HCT116 (cell line): ENCODE data around the gene ZNF225. TPM values are rescaled to one million over a fixed set of nuclear protein-coding genes. Genes with fewer than 3 reads are reported as not detected.

Experiments
- ATAC-seq: fragments of 200-7000 bp; cut with Tn5 transposase; 2 replicates; pipeline ENCODE4 v1.9.1; 2020; ENCODE audit warnings: mild to moderate bottlenecking, moderate library complexity
- Bru-seq: library from RNA; stranded (reverse); fragments of 400-500 nt; gene quantifications from one replicate; lab custom pipeline; 2021; lab: Mats Ljungman, UMichigan
- BruChase-seq, 2 experiments: library from RNA; stranded (reverse); fragments of 400-500 nt; gene quantifications; one replicate each; lab custom pipeline; 2021; lab: Mats Ljungman, UMichigan
- BruUV-seq: library from RNA; stranded (reverse); fragments of 400-500 nt; replicated peaks from 2 replicates; lab custom pipeline; 2021; lab: Mats Ljungman, UMichigan
- CTCF ChIA-PET: fragments of 300-600 bp; sonication (Branson Sonifier 250); formaldehyde crosslinking; loops from one replicate; lab custom pipeline; 2021; ENCODE audit warnings: antibody characterized with exemption; lab: Charles Lee
- POLR2A ChIA-PET: fragments of 300-600, 350-600 bp; sonication (Branson Sonifier 250); formaldehyde crosslinking; loops from one replicate; lab custom pipeline; 2021; ENCODE audit warnings: antibody characterized with exemption; lab: Charles Lee
- RAD21 ChIA-PET, 2 experiments: fragments of 300-600 bp; sonication (Branson Sonifier 250); formaldehyde crosslinking; loops; one replicate each; lab custom pipeline; 2023; ENCODE audit warnings: low total read pairs in 2 of 2; ENCODE audit not compliant: uncharacterized antibody in 2 of 2, unreplicated experiment in 2 of 2, low non-redundant PET in 1 of 2; lab: Charles Lee
- DNase-seq: peaks from one replicate; pipeline ENCODE4 v3.0.0-alpha.2; 2010; ENCODE audit warnings: low read depth, low spot score
- H2AFZ ChIP-seq: fragments of 200-600 bp; shearing (Covaris generic), sonication (generic); 2 replicates; pipeline ENCODE4 v1.6.1; 2017; ENCODE audit warnings: low read depth, mixed run types, mixed read lengths, antibody characterized with exemption, low read length; ENCODE audit not compliant: poor library complexity, severe bottlenecking
- H3K27ac ChIP-seq: 2 replicates; pipeline ENCODE4 v1.5.1; 2012; ENCODE audit warnings: low read depth, low read length
- H3K27me3 ChIP-seq: fragments of 200-600 bp; sonication (generic); 2 replicates; pipeline ENCODE4 v1.6.1; 2016; ENCODE audit warnings: mixed run types, low read length, mixed read lengths; ENCODE audit not compliant: insufficient read depth
- H3K36me3 ChIP-seq, 2 experiments: fragments of 200-500 bp in 1 of 2; fragments of 200-600 bp in 1 of 2; sonication (Bioruptor generic) in 1 of 2; sonication (generic) in 1 of 2; 2 replicates each; pipeline versions ENCODE4 v1.5.1 to v1.6.1; 2014 to 2016; ENCODE audit warnings: low read length in 2 of 2, inconsistent platforms in 1 of 2, mixed read lengths in 1 of 2, mixed run types in 1 of 2; ENCODE audit not compliant: insufficient read depth in 2 of 2, control insufficient read depth in 1 of 2
- H3K4me1 ChIP-seq, 2 experiments: fragments of 200-600 bp in 1 of 2; sonication (generic) in 1 of 2; 2 replicates each; pipeline versions ENCODE4 v1.5.1 to v1.6.1; 2012 to 2017; ENCODE audit warnings: low read length in 2 of 2, inconsistent platforms in 1 of 2, mild to moderate bottlenecking in 1 of 2, mixed read lengths in 1 of 2, mixed run types in 1 of 2, moderate library complexity in 1 of 2; ENCODE audit not compliant: insufficient read depth in 2 of 2, control insufficient read depth in 1 of 2
- H3K4me2 ChIP-seq: fragments of 200-600 bp; sonication (generic); 2 replicates; pipeline ENCODE4 v1.6.1; 2017; ENCODE audit warnings: mixed run types, low read length, mixed read lengths
- H3K4me3 ChIP-seq, 2 experiments: fragments of 200-600 bp in 1 of 2; sonication (generic) in 1 of 2; replicated peaks in 1 of 2; 2 replicates each; pipeline ENCODE4 v1.5.1; 2011 to 2016; ENCODE audit warnings: low read length in 2 of 2, control low read depth in 1 of 2, low read depth in 1 of 2, mild to moderate bottlenecking in 1 of 2, mixed read lengths in 1 of 2, mixed run types in 1 of 2
- H3K79me2 ChIP-seq: fragments of 200-600 bp; sonication (generic); 2 replicates; pipeline ENCODE4 v1.6.1; 2017; ENCODE audit warnings: mild to moderate bottlenecking, mixed run types, low read length, moderate library complexity, mixed read lengths; ENCODE audit not compliant: insufficient read depth
- H3K9ac ChIP-seq: fragments of 200-600 bp; sonication (generic); 2 replicates; pipeline ENCODE4 v1.6.1; 2016; ENCODE audit warnings: low read length, mixed read lengths
- H3K9me2 ChIP-seq: fragments of 200-600 bp; sonication (generic), shearing (Covaris generic); 2 replicates; pipeline ENCODE4 v1.6.1; 2017; ENCODE audit warnings: mixed run types, mild to moderate bottlenecking, moderate library complexity; ENCODE audit not compliant: insufficient read depth
- H3K9me3 ChIP-seq, 2 experiments: fragments of 200-500 bp in 1 of 2; fragments of 200-600 bp in 1 of 2; sonication (Bioruptor generic) in 1 of 2; sonication (generic) in 1 of 2; 2 replicates each; pipeline ENCODE4 v1.6.1; 2014 to 2017; ENCODE audit warnings: low read length in 2 of 2, mixed read lengths in 2 of 2, inconsistent platforms in 1 of 2, low read depth in 1 of 2, mild to moderate bottlenecking in 1 of 2, mixed run types in 1 of 2, moderate library complexity in 1 of 2; ENCODE audit not compliant: control insufficient read depth in 1 of 2, insufficient read depth in 1 of 2
- H4K20me1 ChIP-seq: fragments of 200-600 bp; sonication (generic), shearing (Covaris generic); 2 replicates; pipeline ENCODE4 v1.6.1; 2017; ENCODE audit warnings: mixed run types, mild to moderate bottlenecking, moderate library complexity; ENCODE audit not compliant: insufficient read depth
- ATF3 ChIP-seq: IDR thresholded peaks from 2 replicates; pipeline ENCODE4 v1.6.1; 2012
- CBX3 ChIP-seq: IDR thresholded peaks from 2 replicates; pipeline ENCODE4 v1.6.1; 2012; ENCODE audit warnings: low read depth
- CEBPB ChIP-seq: IDR thresholded peaks from 2 replicates; pipeline ENCODE4 v1.6.1; 2012; ENCODE audit warnings: low read depth
- CTCF ChIP-seq, 3 experiments: fragments of 200-600 bp in 1 of 3; sonication (generic) in 1 of 3; IDR thresholded peaks in 2 of 3; conservative IDR thresholded peaks in 1 of 3; 2 replicates each; pipeline ENCODE4 v1.5.1; 2012 to 2017; ENCODE audit warnings: low read depth in 2 of 3, low read length in 2 of 3, antibody characterized with exemption in 1 of 3, borderline replicate concordance in 1 of 3, control low read depth in 1 of 3, mild to moderate bottlenecking in 1 of 3, mixed read lengths in 1 of 3, mixed run types in 1 of 3, moderate library complexity in 1 of 3; ENCODE audit not compliant: insufficient read depth in 1 of 3
- ELF1 ChIP-seq: IDR thresholded peaks from 2 replicates; pipeline ENCODE4 v1.6.1; 2012; ENCODE audit warnings: low read depth, borderline replicate concordance
- EZH2 ChIP-seq: fragments of 200-600 bp; sonication (generic); IDR thresholded peaks from 2 replicates; pipeline ENCODE4 v1.6.1; 2017; ENCODE audit warnings: antibody characterized with exemption, mixed run types
- EZH2phosphoT487 ChIP-seq: fragments of 200-600 bp; IDR thresholded peaks from 2 replicates; pipeline ENCODE4 v1.6.1; 2018; ENCODE audit warnings: antibody characterized with exemption, borderline replicate concordance
- FOSL1 ChIP-seq: IDR thresholded peaks from 2 replicates; pipeline ENCODE4 v1.6.1; 2012; ENCODE audit warnings: low read depth
- JUND ChIP-seq: IDR thresholded peaks from 2 replicates; pipeline ENCODE4 v1.6.1; 2012
- MAX ChIP-seq: IDR thresholded peaks from 2 replicates; pipeline ENCODE4 v1.6.1; 2012
- POLR2A ChIP-seq: IDR thresholded peaks from 2 replicates; pipeline ENCODE4 v1.7.0; 2011; ENCODE audit warnings: borderline replicate concordance; ENCODE audit not compliant: insufficient read depth, insufficient read length; ENCODE audit errors: extremely low read depth
- POLR2AphosphoS5 ChIP-seq: IDR thresholded peaks from 2 replicates; pipeline ENCODE4 v1.6.1; 2011; ENCODE audit warnings: mild to moderate bottlenecking, low read depth, low read length, moderate library complexity
- RAD21 ChIP-seq: IDR thresholded peaks from 2 replicates; pipeline ENCODE4 v1.6.1; 2012; ENCODE audit warnings: low read depth, mild to moderate bottlenecking
- REST ChIP-seq: IDR thresholded peaks from 2 replicates; pipeline ENCODE4 v1.6.1; 2012; ENCODE audit warnings: low read depth
- SIN3A ChIP-seq: IDR thresholded peaks from 2 replicates; pipeline ENCODE4 v1.6.1; 2012; ENCODE audit warnings: low read depth
- SP1 ChIP-seq: IDR thresholded peaks from 2 replicates; pipeline ENCODE4 v1.6.1; 2012; ENCODE audit warnings: low read depth
- SRF ChIP-seq: IDR thresholded peaks from 2 replicates; pipeline ENCODE4 v1.6.1; 2012; ENCODE audit warnings: low read depth
- TCF7L2 ChIP-seq: IDR thresholded peaks from 2 replicates; pipeline ENCODE4 v1.7.0; 2011; ENCODE audit warnings: borderline replicate concordance, inconsistent platforms; ENCODE audit not compliant: insufficient read depth, insufficient read length; ENCODE audit errors: extremely low read depth
- YY1 ChIP-seq: IDR thresholded peaks from 2 replicates; pipeline ENCODE4 v1.6.1; 2011; ENCODE audit warnings: low read length, low read depth, moderate library complexity, mild to moderate bottlenecking; ENCODE audit not compliant: insufficient replicate concordance; ENCODE audit errors: extremely low read depth
- ZFX ChIP-seq: fragments of 450-650 bp; IDR thresholded peaks from 2 replicates; pipeline ENCODE4 v1.6.1; 2017
- ZNF274 ChIP-seq: fragments of 200-500 bp; sonication (Bioruptor generic); IDR thresholded peaks from 2 replicates; pipeline ENCODE4 v1.6.1; 2014; ENCODE audit warnings: mild to moderate bottlenecking, low read depth, low read length, inconsistent platforms
- intact Hi-C: fragments of 100-400 bp; cut with micrococcal nuclease; formaldehyde crosslinking; loops from 2 replicates; pipeline ENCODE4 v1.10.0; 2022
- long read RNA-seq: library from polyadenylated mRNA; unstranded; transcript quantifications from one replicate; pipeline ENCODE4 v2.0.0, GENCODE V29; 2021; ENCODE audit not compliant: unreplicated experiment
- polyA plus RNA-seq: library from polyadenylated mRNA; unstranded; fragments of >200 nt; gene quantifications from 2 replicates; pipeline ENCODE4 v1.2.1, GENCODE V29; 2012; ENCODE audit warnings: missing spikeins
- total RNA-seq: library from RNA; stranded (reverse); gene quantifications from one replicate; pipeline ENCODE4 v1.2.1, GENCODE V29; 2021; ENCODE audit not compliant: unreplicated experiment

Gene ZNF225
- total RNA-seq = 2.8 TPM
- polyA plus RNA-seq = 0.94 and 1.1 TPM in 2 replicates
- percentile 62 among the genes with signal in this experiment for Bru-seq, nascent RNA
- percentile 46 among the genes with signal in this experiment for BruChase-seq, experiment 1, labeled RNA remaining after a 6-hour chase
- percentile 64 among the genes with signal in this experiment for BruChase-seq, experiment 2, labeled RNA remaining after a 2-hour chase
- long read RNA-seq, full-length matches to known transcripts = 3 of 5 reads
- long read RNA-seq, partial matches to known transcripts = 0 of 5 reads
- long read RNA-seq, other reads (novel, unspliced or antisense) = 2 of 5 reads

- Histone ChIP-seq H3K79me2 (no peaks in the 10 kb centered on the region), H3K4me1 (peaks cover 2 to 10% of the 10 kb centered on the region in 2 experiments; a peak in 1 of 4 replicates), H3K27ac (peak within 1 kb of the TSS; percentile 34), H3K4me3 (peak within 1 kb of the TSS; percentile 72 to 87), H3K27me3 (no peaks in the 10 kb centered on the region), H3K9ac (peak within 1 kb of the TSS; percentile 51), H2AFZ (peak within 1 kb of the TSS; percentile 81), H3K9me2 (no peaks in the 10 kb centered on the region), H3K9me3 (no peaks in the 10 kb centered on the region), H4K20me1 (no peaks in the 10 kb centered on the region), H3K4me2 (peak within 1 kb of the TSS; percentile 90), H3K36me3 (peaks cover 3% of the 10 kb centered on the region in 2 experiments; a peak in 1 of 4 replicates)
- ChIA-PET CTCF (no interaction called here), RAD21 (no interaction called here), POLR2A (interaction anchor here (1.0 kb wide), 1 partner anchor 52 kb away, joined by 6 read pairs; the partner anchor contains the start of gene ZNF226)
- BruUV-seq = no TSS peak
- ATAC-seq = peak; percentile 98
- peak; percentile 97 for DNase-seq
- intact Hi-C loops = loop anchor here (1.0 to 2.0 kb wide), 5 partner anchors 18 to 192 kb away; partner anchors contain the start of genes ZNF224, ZNF227, ZNF230 and ZNF235
- TF ChIP-seq ELF1 = peak; percentile 92
- TF ChIP-seq JUND = no peak
- peak; percentile 63 for TF ChIP-seq POLR2A
- TF ChIP-seq ZFX = no peak
- TF ChIP-seq ZNF274 = no peak
- TF ChIP-seq FOSL1 = no peak
- TF ChIP-seq SRF = peak; percentile 57; the same call in 1 of the 2 replicates
- no peak for TF ChIP-seq REST
- peak; percentile 84 for TF ChIP-seq SP1
- TF ChIP-seq EZH2phosphoT487 = no peak
- peak; percentile 49; the same call in 1 of the 2 replicates for TF ChIP-seq SIN3A
- TF ChIP-seq CTCF (IDR thresholded peaks at IDR 0.05 in 2 of 3, conservative IDR thresholded peaks at IDR 0.05 in 1 of 3; ENCODE audit: borderline replicate concordance in 1 of 3, insufficient read depth in 1 of 3, low read depth in 2 of 3, low read length in 2 of 3) = no peak
- TF ChIP-seq MAX = peak; percentile 52
- TF ChIP-seq POLR2AphosphoS5 = peak; percentile 75
- no peak for TF ChIP-seq ATF3
- peak; percentile 84 for TF ChIP-seq CBX3
- TF ChIP-seq TCF7L2 = peak; percentile 26
- TF ChIP-seq RAD21 = peak; percentile 19; the same call in 1 of the 2 replicates
- TF ChIP-seq YY1 = peak; percentile 82
- TF ChIP-seq CEBPB = no peak
- no peak for TF ChIP-seq EZH2
Measured at GRCh38 chr19:44113138-44113783, at the start of gene ZNF225. Gene ZNF225 (plus strand): TSS chr19:44113399. CDS start chr19:44115828, 2,429 bp downstream.
